Endothelial cell of umbilical vein (primary cell): ENCODE measurements around the gene PTPN20. TPM values are rescaled to one million over a fixed set of nuclear protein-coding genes. Genes with fewer than 3 reads are reported as not detected.

Experiments used
- BruUV-seq: library from RNA; stranded (reverse); fragments of 400-500 nt; replicated peaks from 2 replicates; lab custom pipeline; 2021; lab: Mats Ljungman, UMichigan
- CTCF ChIA-PET: fragments of 300-600, 350-600 bp; sonication (Branson Sonifier 250); formaldehyde crosslinking; loops from one replicate; lab custom pipeline; 2021; ENCODE audit warnings: antibody characterized with exemption, inconsistent platforms; lab: Charles Lee
- POLR2A ChIA-PET: fragments of 300-600, 350-600 bp; sonication (Branson Sonifier 250); formaldehyde crosslinking; loops from one replicate; lab custom pipeline; 2021; ENCODE audit warnings: antibody characterized with exemption, inconsistent platforms; lab: Charles Lee
- DNase-seq: peaks from one replicate; pipeline ENCODE4 v3.0.0-alpha.2; 2011; ENCODE audit warnings: low read depth, low spot score
- FAIRE-seq: peaks from 2 replicates; lab custom pipeline; 2011; peaks lifted over from hg19 to GRCh38; lab: Jason Lieb, UNC
- H2AFZ ChIP-seq: 2 replicates; pipeline ENCODE4 v1.6.0; 2012; ENCODE audit warnings: low read depth, low read length, control low read depth, inconsistent platforms
- H3K27ac ChIP-seq: 2 replicates; pipeline ENCODE4 v1.5.1; 2011; ENCODE audit warnings: low read depth, mild to moderate bottlenecking, control low read depth, low read length, moderate library complexity; ENCODE audit not compliant: insufficient read depth
- H3K27me3 ChIP-seq, 2 experiments: 2 replicates each; pipeline versions ENCODE4 v1.6.0 to v1.6.1; 2011; ENCODE audit warnings: low read length in 2 of 2, mixed read lengths in 1 of 2; ENCODE audit not compliant: control insufficient read depth in 2 of 2, insufficient read depth in 2 of 2
- H3K36me3 ChIP-seq, 2 experiments: 2 replicates in 1 of 2; 3 replicates in 1 of 2; pipeline ENCODE4 v1.5.1; 2011; ENCODE audit warnings: low read length in 2 of 2, mild to moderate bottlenecking in 1 of 2, moderate library complexity in 1 of 2; ENCODE audit not compliant: control insufficient read depth in 2 of 2, insufficient read depth in 2 of 2; ENCODE audit errors: extremely low read depth in 1 of 2
- H3K4me1 ChIP-seq: 3 replicates; pipeline ENCODE4 v1.5.1; 2011; ENCODE audit warnings: mild to moderate bottlenecking, low read length; ENCODE audit not compliant: control insufficient read depth, insufficient read depth; ENCODE audit errors: extremely low read depth
- H3K4me2 ChIP-seq: 2 replicates; pipeline ENCODE4 v1.6.1; 2011; ENCODE audit warnings: low read length, control low read depth, mixed read lengths; ENCODE audit not compliant: insufficient read depth
- H3K4me3 ChIP-seq, 3 experiments: fragments of 200-600 bp in 1 of 3; sonication (generic), shearing (Covaris generic) in 1 of 3; replicated peaks in 1 of 3; 2 replicates each; pipeline ENCODE4 v1.5.1; 2011 to 2016; ENCODE audit warnings: control low read depth in 3 of 3, low read length in 3 of 3, mild to moderate bottlenecking in 2 of 3, inconsistent platforms in 1 of 3, low read depth in 1 of 3, moderate library complexity in 1 of 3; ENCODE audit not compliant: insufficient read depth in 1 of 3
- H3K79me2 ChIP-seq: 2 replicates; pipeline ENCODE4 v1.6.0; 2012; ENCODE audit warnings: low read length, inconsistent platforms; ENCODE audit not compliant: control insufficient read depth, insufficient read depth
- H3K9ac ChIP-seq: replicated peaks from 2 replicates; pipeline ENCODE3; 2011; ENCODE audit warnings: low read length, control low read depth; ENCODE audit not compliant: insufficient read depth; ENCODE audit errors: extremely low read depth
- H3K9me1 ChIP-seq: replicated peaks from 3 replicates; pipeline ENCODE4 v1.6.0; 2011; ENCODE audit warnings: mild to moderate bottlenecking, low read length; ENCODE audit not compliant: control insufficient read depth, insufficient read depth; ENCODE audit errors: extremely low read depth
- H3K9me3 ChIP-seq: replicated peaks from 2 replicates; pipeline ENCODE4 v1.5.1; 2012; ENCODE audit warnings: low read length, inconsistent platforms; ENCODE audit not compliant: control insufficient read depth, insufficient read depth
- H4K20me1 ChIP-seq: replicated peaks from 2 replicates; pipeline ENCODE3; 2011; ENCODE audit warnings: mild to moderate bottlenecking, low read length; ENCODE audit not compliant: control insufficient read depth, insufficient read depth; ENCODE audit errors: extremely low read depth
- CTCF ChIP-seq, 2 donors: IDR thresholded peaks; 1 replicate in 1 of 2; 2 replicates in 1 of 2; pipeline ENCODE4 v1.5.1; 2011; ENCODE audit warnings: low read length in 2 of 2, mild to moderate bottlenecking in 2 of 2, moderate library complexity in 2 of 2, control low read depth in 1 of 2, inconsistent platforms in 1 of 2, low read depth in 1 of 2; ENCODE audit not compliant: insufficient read depth in 1 of 2; ENCODE audit errors: extremely low read depth in 1 of 2
- EZH2 ChIP-seq: IDR thresholded peaks from 2 replicates; pipeline ENCODE4 v1.6.1; 2012; ENCODE audit warnings: borderline replicate concordance, low read depth, mild to moderate bottlenecking, moderate library complexity, low read length, inconsistent platforms; ENCODE audit not compliant: severe bottlenecking
- FOS ChIP-seq: IDR thresholded peaks from 2 replicates; pipeline ENCODE4 v1.6.1; 2011; ENCODE audit warnings: mild to moderate bottlenecking, low read length, moderate library complexity, borderline replicate concordance; ENCODE audit not compliant: insufficient read depth
- GATA2 ChIP-seq: IDR thresholded peaks from 2 replicates; pipeline ENCODE4 v1.7.0; 2011; ENCODE audit warnings: low read depth, mild to moderate bottlenecking, moderate library complexity, mixed read lengths, low read length; ENCODE audit not compliant: insufficient read length, insufficient read depth
- JUN ChIP-seq: IDR thresholded peaks from 2 replicates; pipeline ENCODE4 v1.6.1; 2011; ENCODE audit warnings: borderline replicate concordance, low read depth; ENCODE audit not compliant: insufficient read length, insufficient read depth
- MAX ChIP-seq: IDR thresholded peaks from 2 replicates; pipeline ENCODE4 v1.6.1; 2011; ENCODE audit not compliant: insufficient read depth, insufficient read length
- MYC ChIP-seq: IDR thresholded peaks from one replicate; pipeline ENCODE4 v1.6.1; 2011; ENCODE audit warnings: mild to moderate bottlenecking, low read depth, low read length
- POLR2A ChIP-seq: IDR thresholded peaks from 2 replicates; pipeline ENCODE4 v1.6.1; 2012; ENCODE audit warnings: low read depth, mild to moderate bottlenecking, control low read depth, low read length
- POLR2AphosphoS5 ChIP-seq: IDR thresholded peaks from 2 replicates; pipeline ENCODE4 v1.6.1; 2012; ENCODE audit warnings: low read depth, mild to moderate bottlenecking, control low read depth, low read length, moderate library complexity; ENCODE audit not compliant: insufficient read depth
- dilution Hi-C: fragments of 300-500 bp; cut with MboI; formaldehyde crosslinking; loops from one replicate; pipeline ENCODE4 v1.15.0; 2019; ENCODE audit warnings: low sequenced_read_pairs; ENCODE audit not compliant: extremely low pct_ligation_motif_present
- intact Hi-C: fragments of 100-400 bp; cut with micrococcal nuclease; formaldehyde crosslinking; loops from one replicate; pipeline ENCODE4 v1.10.0; 2022
- polyA plus RNA-seq, 4 experiments: library from polyadenylated mRNA; depleted of rRNA in 3 of 4; stranded (reverse) in 3 of 4; unstranded in 1 of 4; fragments of >200 nt; gene quantifications; 2 replicates each; pipeline versions ENCODE4 v1.2.1 to v1.2.3, GENCODE V29; 2011 to 2012; ENCODE audit warnings: missing spikeins in 1 of 4
- total RNA-seq: library from RNA; stranded (reverse); gene quantifications from 2 replicates; pipeline ENCODE4 v1.2.3, GENCODE V29; 2021

Gene PTPN20
- total and polyA plus RNA-seq, 2 donors (not counting 3 experiments of a cell fraction or from before 2014, with no cell fraction given), result 0.27 TPM; not detected in 1

- no peaks in the 10 kb centered on the region for H3K4me1 ChIP-seq
- H3K79me2 ChIP-seq, result no peaks in the 10 kb centered on the region
- H3K4me2 ChIP-seq, result no peak overlapping the region
- H3K9me3 ChIP-seq, result no peaks in the 10 kb centered on the region
- BruUV-seq, result no TSS peak
- CTCF ChIA-PET, result interaction anchor here (0.7 to 1.7 kb wide), 3 partner anchors 15 to 279 kb away, joined by 3 to 10 read pairs (median 6); no protein-coding TSS in a partner anchor
- no peak for DNase-seq
- dilution Hi-C loops (no loop called here), intact Hi-C loops (no loop called here)
- H3K9me1 ChIP-seq, result no peaks in the 10 kb centered on the region
- FAIRE-seq, result no peak
- no peaks in the 10 kb centered on the region for H4K20me1 ChIP-seq
- TF ChIP-seq POLR2A (no peak), EZH2 (no peak)
- H2AFZ ChIP-seq, result no peak overlapping the region
- no peaks in the 10 kb centered on the region for H3K36me3 ChIP-seq
- no peak overlapping the region for H3K4me3 ChIP-seq
- POLR2A ChIA-PET, result no interaction called here
- no peak overlapping the region for H3K9ac ChIP-seq
- H3K27me3 ChIP-seq, result no peaks in the 10 kb centered on the region
- no peak overlapping the region for H3K27ac ChIP-seq
Measured at GRCh38 chr10:47033081-47033480, 121.9 kb downstream of the PTPN20 start.

GRCh38 chr10:47033541-47034270 lies 122.5 kb downstream of the PTPN20 start:
- dilution Hi-C loops, result no loop called here
- CTCF ChIA-PET, result interaction anchor here (0.7 to 1.7 kb wide), 2 partner anchors 14 to 278 kb away, joined by 3 to 6 read pairs; no protein-coding TSS in a partner anchor
- TF ChIP-seq CTCF (IDR thresholded peaks at IDR 0.05; ENCODE audit: extremely low read depth in 1 of 2, insufficient read depth in 1 of 2, low read depth in 1 of 2, low read length in 2 of 2), result no peak
- TF ChIP-seq EZH2, result no peak
- TF ChIP-seq FOS, result no peak
- TF ChIP-seq POLR2A, result no peak
- TF ChIP-seq MAX, result no peak
- TF ChIP-seq POLR2AphosphoS5, result no peak
- TF ChIP-seq MYC, result no peak
- no peak for TF ChIP-seq JUN
- no peak for TF ChIP-seq GATA2

More at GRCh38 chr10:47033541-47034270, 122.5 kb downstream of the PTPN20 start:
- H3K9me3 ChIP-seq, result no peaks in the 10 kb centered on the region
- H3K27ac ChIP-seq, result no peak overlapping the region
- H3K79me2 ChIP-seq, result no peaks in the 10 kb centered on the region
- no peak overlapping the region for H3K9ac ChIP-seq
- FAIRE-seq (no peak), DNase-seq (no peak)
- no peak overlapping the region for H2AFZ ChIP-seq
- no peaks in the 10 kb centered on the region for H4K20me1 ChIP-seq
- H3K4me1 ChIP-seq, result no peaks in the 10 kb centered on the region
- H3K36me3 ChIP-seq, result no peaks in the 10 kb centered on the region
- H3K4me3 ChIP-seq, result no peak overlapping the region
- H3K27me3 ChIP-seq, result no peaks in the 10 kb centered on the region
- intact Hi-C loops, result no loop called here
- POLR2A ChIA-PET, result no interaction called here
- BruUV-seq, result no TSS peak
- no peaks in the 10 kb centered on the region for H3K9me1 ChIP-seq
- H3K4me2 ChIP-seq, result no peak overlapping the region
